ENCODE data around the gene TNIK. TPM values are rescaled to one million over a fixed set of nuclear protein-coding genes. Genes with fewer than 3 reads are reported as not detected.
"Not testable (repeated sequence)": the region's sequence is repeated elsewhere in the genome, so short reads cannot be mapped to it uniquely, and the experiment has no call there.

The TNIK gene
- total RNA-seq, 6 experiments from 2014 or later = 10.6 to 17.2 (median 11.8) TPM

DNA sequence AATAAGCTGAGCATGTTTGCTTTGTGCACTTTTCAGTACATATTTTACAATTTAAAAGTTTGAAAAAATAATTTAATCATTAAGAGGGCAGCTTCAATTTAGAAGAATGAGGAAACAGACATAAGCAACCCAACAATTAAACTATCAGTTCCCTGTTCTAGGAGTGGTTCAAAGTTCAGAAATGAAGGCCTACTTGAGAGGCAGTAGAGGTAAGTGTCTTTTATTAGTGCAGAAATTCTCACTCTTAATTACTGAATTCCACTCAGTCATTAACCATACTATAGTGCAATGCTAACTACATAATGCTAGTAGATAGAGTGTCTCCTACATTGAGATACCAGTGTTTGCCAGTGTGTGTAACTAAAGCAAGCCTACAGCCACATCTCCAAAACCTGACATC lies 73.1 kb downstream of the TNIK start:
- no peak for DNase-seq

DNA sequence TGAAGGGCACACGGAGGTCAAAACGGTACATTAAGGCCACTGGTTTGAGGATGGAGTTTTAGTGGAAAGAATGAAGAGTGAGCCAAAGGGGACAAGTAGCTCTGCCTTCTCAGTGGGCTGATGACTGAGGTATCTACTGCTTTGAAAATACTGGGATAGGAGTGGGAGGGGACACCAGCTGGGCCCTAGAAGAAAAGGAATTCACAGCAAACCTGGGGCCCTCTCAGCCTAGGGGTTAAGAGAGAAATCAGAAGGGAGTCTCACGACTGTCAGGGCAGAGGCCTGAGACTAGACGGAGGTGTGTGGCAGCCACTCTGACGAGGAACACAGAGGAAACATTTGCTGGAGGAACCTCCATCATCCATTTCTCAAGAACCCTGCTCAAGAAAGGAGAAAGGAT lies 75.1 kb downstream of the TNIK start:
- 0 out of 2 replicates have a peak, but pooled peaks cover 3% of the 10 kb centered on the region for H3K36me3 Mint-ChIP-seq (ENCODE audit: low read depth)
- H3K27ac Mint-ChIP-seq = peak overlapping the region; percentile 79
- H3K4me3 Mint-ChIP-seq = peak overlapping the region; percentile 41
- TF ChIP-seq, protein P1, sequence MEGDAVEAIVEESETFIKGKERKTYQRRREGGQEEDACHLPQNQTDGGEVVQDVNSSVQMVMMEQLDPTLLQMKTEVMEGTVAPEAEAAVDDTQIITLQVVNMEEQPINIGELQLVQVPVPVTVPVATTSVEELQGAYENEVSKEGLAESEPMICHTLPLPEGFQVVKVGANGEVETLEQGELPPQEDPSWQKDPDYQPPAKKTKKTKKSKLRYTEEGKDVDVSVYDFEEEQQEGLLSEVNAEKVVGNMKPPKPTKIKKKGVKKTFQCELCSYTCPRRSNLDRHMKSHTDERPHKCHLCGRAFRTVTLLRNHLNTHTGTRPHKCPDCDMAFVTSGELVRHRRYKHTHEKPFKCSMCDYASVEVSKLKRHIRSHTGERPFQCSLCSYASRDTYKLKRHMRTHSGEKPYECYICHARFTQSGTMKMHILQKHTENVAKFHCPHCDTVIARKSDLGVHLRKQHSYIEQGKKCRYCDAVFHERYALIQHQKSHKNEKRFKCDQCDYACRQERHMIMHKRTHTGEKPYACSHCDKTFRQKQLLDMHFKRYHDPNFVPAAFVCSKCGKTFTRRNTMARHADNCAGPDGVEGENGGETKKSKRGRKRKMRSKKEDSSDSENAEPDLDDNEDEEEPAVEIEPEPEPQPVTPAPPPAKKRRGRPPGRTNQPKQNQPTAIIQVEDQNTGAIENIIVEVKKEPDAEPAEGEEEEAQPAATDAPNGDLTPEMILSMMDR (IDR thresholded peaks at IDR 0.05) = no peak
- H3K4me1 Mint-ChIP-seq (ENCODE audit: low read depth) = peaks cover 57% of the 10 kb centered on the region
- H3K27me3 Mint-ChIP-seq (ENCODE audit: insufficient read depth) = no peaks in the 10 kb centered on the region; the same call in 1 of the 2 replicates
- DNase-seq = no peak
- no peaks in the 10 kb centered on the region for H3K9me3 Mint-ChIP-seq

More for the DNA sequence above, 73.1 kb downstream of the TNIK start:
- TF ChIP-seq, protein P1 (IDR thresholded peaks at IDR 0.05) = no peak
- no peaks in the 10 kb centered on the region; the same call in 1 of the 2 replicates for H3K9me3 Mint-ChIP-seq
- no peak overlapping the region for H3K4me3 Mint-ChIP-seq
- H3K27ac Mint-ChIP-seq = no peak overlapping the region
- H3K36me3 Mint-ChIP-seq (ENCODE audit: low read depth) = peaks cover 15% of the 10 kb centered on the region
- H3K27me3 Mint-ChIP-seq (ENCODE audit: insufficient read depth) = no peaks in the 10 kb centered on the region; the same call in 1 of the 2 replicates
- H3K4me1 Mint-ChIP-seq (ENCODE audit: low read depth) = peaks cover 53% of the 10 kb centered on the region

DNA sequence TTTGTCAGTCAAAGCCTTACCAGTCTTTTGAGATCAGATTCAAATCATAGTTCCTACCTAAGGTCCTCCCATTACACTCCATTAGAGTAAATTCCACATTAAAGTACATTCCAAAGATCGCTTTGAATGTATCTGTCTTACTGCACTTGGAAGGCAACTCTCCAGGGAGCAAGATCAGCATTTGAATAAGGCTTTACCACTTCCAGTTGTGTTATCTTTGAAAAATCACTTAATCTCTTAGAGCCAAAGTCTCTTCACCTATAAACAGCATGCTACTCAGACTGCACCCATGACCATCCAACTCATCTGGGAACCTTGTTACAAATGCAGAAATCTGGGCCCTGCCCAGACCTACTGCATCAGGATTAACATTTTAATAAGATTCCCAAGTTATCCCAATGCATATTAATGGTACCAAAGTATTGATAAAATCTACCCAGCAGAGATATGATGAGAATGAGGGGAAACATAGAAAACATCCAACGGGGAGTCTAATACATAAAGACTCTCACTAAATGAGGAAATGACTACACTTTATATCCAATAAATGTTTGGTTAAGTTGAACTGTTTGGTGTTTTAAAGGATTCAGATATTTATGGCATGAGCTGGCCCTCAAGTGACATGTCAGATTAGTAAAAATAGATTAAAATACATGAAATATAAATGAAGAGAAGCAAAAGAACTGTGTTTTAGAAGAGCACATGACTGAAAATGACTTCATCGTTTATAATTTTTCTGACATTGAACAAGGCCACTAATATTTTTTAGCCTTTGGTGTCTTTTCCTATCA lies 75.9 kb downstream of the TNIK start:
- peak; percentile 59 for DNase-seq
- TF ChIP-seq, protein P1 (IDR thresholded peaks at IDR 0.05) = no peak
- Mint-ChIP-seq H3K4me3 (peak overlapping the region; percentile 41), H3K27ac (peak overlapping the region; percentile 79), H3K9me3 (no peaks in the 10 kb centered on the region), H3K27me3 (ENCODE audit: insufficient read depth) (no peaks in the 10 kb centered on the region; the same call in 1 of the 2 replicates), H3K36me3 (ENCODE audit: low read depth) (0 out of 2 replicates have a peak, but pooled peaks cover 3% of the 10 kb centered on the region), H3K4me1 (ENCODE audit: low read depth) (peaks cover 65% of the 10 kb centered on the region)

DNA sequence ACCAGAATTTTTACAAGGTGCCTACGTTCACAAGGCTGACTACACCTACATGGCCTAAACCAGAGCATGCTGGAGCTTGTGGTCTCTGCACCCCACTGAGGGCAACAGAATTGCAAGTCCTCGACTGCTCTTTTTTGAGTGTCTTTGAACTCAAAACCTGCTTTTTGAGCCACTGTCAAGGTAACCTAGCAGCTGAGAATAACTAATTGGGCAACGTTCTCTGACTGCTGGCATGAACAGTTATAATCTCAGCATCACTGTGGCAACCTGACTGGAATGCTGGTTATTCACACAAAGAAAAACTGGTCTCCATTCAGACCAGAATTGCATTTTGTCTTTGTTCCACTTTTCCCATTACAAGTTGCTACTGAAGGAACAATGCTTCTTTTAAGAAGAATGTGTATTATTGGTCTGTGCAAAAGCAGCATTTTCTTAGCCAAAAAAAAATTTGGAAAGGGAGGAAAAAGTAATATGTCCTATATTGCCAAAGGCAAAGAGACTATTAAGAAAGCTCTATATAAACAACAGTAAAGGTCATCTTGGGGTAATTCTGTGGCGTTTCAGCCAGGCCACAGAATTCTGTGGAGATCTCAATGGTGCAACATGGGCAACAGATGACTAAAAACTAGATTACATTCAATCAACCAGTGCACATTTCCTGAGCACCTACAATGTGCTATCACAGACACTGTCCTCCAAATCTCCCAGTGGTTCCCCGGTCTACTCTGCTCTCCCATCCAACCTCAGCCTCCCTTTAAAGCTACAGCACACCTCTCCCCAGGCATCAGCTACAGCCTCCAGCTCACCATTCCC lies 76.8 kb downstream of the TNIK start:
- Mint-ChIP-seq H3K4me1 (ENCODE audit: low read depth) (peaks cover 73% of the 10 kb centered on the region), H3K9me3 (no peaks in the 10 kb centered on the region), H3K27ac (peak overlapping the region; percentile 79), H3K27me3 (ENCODE audit: insufficient read depth) (no peaks in the 10 kb centered on the region; the same call in 1 of the 2 replicates), H3K4me3 (peak overlapping the region; percentile 41), H3K36me3 (ENCODE audit: low read depth) (0 out of 2 replicates have a peak, but pooled peaks cover 3% of the 10 kb centered on the region)
- DNase-seq = peak; percentile 35
- TF ChIP-seq, protein P1 (IDR thresholded peaks at IDR 0.05) = no peak

DNA sequence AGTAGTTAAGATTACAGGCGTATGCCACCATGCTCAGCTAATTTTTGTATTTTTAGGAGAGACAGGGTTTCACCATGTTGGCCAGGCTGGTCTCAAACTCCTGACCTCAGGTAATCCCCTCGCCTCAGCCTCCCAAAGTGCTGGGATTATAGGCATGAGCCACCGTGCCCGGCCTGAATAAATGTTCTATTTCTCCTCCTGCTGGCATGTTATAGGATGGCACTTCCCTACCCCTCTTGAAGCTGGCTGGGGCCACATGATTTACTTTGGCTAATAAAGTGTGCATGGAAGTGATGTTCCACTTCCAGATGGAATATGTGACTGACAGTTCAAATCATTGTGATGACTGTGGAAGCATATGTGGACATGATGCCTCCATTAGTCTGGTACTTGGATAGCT lies 77.9 kb downstream of the TNIK start:
- not testable (repeated sequence) for H3K27ac Mint-ChIP-seq

More for the DNA sequence above, 77.9 kb downstream of the TNIK start:
- H3K36me3 Mint-ChIP-seq (ENCODE audit: low read depth); H3K9me3 Mint-ChIP-seq; DNase-seq; H3K27me3 Mint-ChIP-seq (ENCODE audit: insufficient read depth); H3K4me3 Mint-ChIP-seq: not testable (repeated sequence)
- TF ChIP-seq, protein P1 (IDR thresholded peaks at IDR 0.05) = 0 out of 2 replicates have a peak, but pooled peaks have one; percentile 28
- H3K4me1 Mint-ChIP-seq (ENCODE audit: low read depth) = peaks cover 70% of the 10 kb centered on the region

Measured in HFFc6 (cell line).